Transverse colon (tissue), 3 donors: ENCODE measurements around the gene MDH1B.

Experiments
- EP300 ChIP-seq: sonication (generic); formaldehyde crosslinking; IDR thresholded peaks from one replicate; pipeline ENCODE4 v1.6.1; 2017; ENCODE audit warnings: antibody characterized with exemption, low read depth
- POLR2A ChIP-seq: fragments of 450-650 bp; IDR thresholded peaks from one replicate; pipeline ENCODE4 v1.6.1; 2016; ENCODE audit warnings: antibody characterized with exemption, mild to moderate bottlenecking, moderate library complexity
- TF ChIP-seq, protein P1 (sequence below), 5 experiments: fragments of 200-600 bp in 3 of 5; fragments of 450-650 bp in 2 of 5; sonication (generic) in 3 of 5; IDR thresholded peaks; 1 replicate in 2 of 5; 2 replicates in 3 of 5; pipeline ENCODE4 v1.5.1; 2016 to 2017; ENCODE audit warnings: antibody characterized with exemption in 5 of 5, inconsistent platforms in 3 of 5, mild to moderate bottlenecking in 2 of 5, moderate library complexity in 1 of 5

DNA sequence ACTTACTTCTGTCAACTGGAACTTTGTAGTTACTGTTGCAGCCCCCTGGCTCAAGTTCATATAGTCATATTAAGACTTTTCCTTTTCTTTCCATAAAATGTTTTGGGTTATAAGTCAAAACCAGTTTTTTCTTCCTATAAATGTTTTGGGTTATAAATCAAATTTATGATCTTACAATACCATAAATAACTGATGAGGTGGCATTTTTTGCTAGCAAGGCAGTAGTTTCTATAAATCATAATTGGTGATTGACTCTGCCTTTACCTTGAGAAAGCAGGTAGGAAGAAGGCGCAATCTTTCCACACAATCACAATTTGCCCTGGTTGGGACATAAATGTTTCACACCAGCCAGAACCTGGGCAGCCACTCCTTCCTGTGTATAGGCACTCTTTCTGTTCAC is 41.8 kb downstream of the MDH1B start:
- no peak for TF ChIP-seq EP300
- TF ChIP-seq, protein P1, sequence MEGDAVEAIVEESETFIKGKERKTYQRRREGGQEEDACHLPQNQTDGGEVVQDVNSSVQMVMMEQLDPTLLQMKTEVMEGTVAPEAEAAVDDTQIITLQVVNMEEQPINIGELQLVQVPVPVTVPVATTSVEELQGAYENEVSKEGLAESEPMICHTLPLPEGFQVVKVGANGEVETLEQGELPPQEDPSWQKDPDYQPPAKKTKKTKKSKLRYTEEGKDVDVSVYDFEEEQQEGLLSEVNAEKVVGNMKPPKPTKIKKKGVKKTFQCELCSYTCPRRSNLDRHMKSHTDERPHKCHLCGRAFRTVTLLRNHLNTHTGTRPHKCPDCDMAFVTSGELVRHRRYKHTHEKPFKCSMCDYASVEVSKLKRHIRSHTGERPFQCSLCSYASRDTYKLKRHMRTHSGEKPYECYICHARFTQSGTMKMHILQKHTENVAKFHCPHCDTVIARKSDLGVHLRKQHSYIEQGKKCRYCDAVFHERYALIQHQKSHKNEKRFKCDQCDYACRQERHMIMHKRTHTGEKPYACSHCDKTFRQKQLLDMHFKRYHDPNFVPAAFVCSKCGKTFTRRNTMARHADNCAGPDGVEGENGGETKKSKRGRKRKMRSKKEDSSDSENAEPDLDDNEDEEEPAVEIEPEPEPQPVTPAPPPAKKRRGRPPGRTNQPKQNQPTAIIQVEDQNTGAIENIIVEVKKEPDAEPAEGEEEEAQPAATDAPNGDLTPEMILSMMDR (IDR thresholded peaks at IDR 0.05) = no peak
- TF ChIP-seq POLR2A = no peak
